SK-N-MC (cell line): ENCODE data around the gene LYAR.

ENCODE experiments used
- EZH2 ChIP-seq: fragments of 200-600 bp; sonication (generic); IDR thresholded peaks from one replicate; pipeline ENCODE4 v1.6.1; 2017; ENCODE audit warnings: antibody characterized with exemption
- POLR2AphosphoS5 ChIP-seq: IDR thresholded peaks from 2 replicates; pipeline ENCODE4 v1.6.1; 2012; ENCODE audit warnings: mild to moderate bottlenecking, low read depth, low read length, borderline replicate concordance

DNA sequence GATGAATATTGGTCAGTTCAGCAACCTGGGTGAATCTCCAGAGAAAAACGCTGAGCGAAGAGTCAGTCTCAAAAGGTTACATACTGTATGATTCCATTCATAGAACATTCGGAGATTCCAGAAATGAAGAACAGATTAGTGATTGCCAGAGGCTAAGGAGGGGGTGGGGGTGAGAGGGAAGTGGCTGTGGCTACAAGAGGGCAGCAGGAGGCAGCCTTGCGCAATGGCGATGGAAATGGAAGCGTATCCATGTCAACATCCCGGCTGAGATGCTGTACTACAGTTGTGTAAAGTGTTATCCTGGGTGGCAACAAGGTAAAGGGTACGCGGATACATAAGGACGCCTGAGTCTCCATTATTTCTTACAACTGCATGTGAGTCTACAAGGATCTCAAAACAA is 18.0 kb downstream of the LYAR start:
- TF ChIP-seq POLR2AphosphoS5 = no peak
- no peak for TF ChIP-seq EZH2
